22Rv1 (cell line): Measurements from ENCODE around the gene HS1BP3.

ENCODE experiments used
- CTCF ChIP-seq: fragments of 450-650 bp; IDR thresholded peaks from 2 replicates; pipeline ENCODE4 v1.5.1; 2017; ENCODE audit warnings: mild to moderate bottlenecking
- ZFX ChIP-seq: fragments of 450-650 bp; IDR thresholded peaks from 2 replicates; pipeline ENCODE4 v1.6.1; 2017; ENCODE audit warnings: antibody characterized with exemption, borderline replicate concordance

- TF ChIP-seq CTCF (no peak), ZFX (no peak)
Measured at GRCh38 chr2:20664431-20665242, 13.7 kb upstream of the HS1BP3 start.
